Stomach smooth muscle (tissue), 2 donors: ENCODE data around the gene FTSJ3.

Experiments
- H3K27ac ChIP-seq: one replicate; pipeline ENCODE4 v1.7.0; 2013; ENCODE audit warnings: mild to moderate bottlenecking, low read length, inconsistent platforms
- H3K27me3 ChIP-seq, 2 donors: one replicate each; pipeline ENCODE4 v1.7.0; 2013; ENCODE audit warnings: low read length in 2 of 2; ENCODE audit not compliant: insufficient read depth in 2 of 2, control insufficient read depth in 1 of 2
- H3K36me3 ChIP-seq, 2 donors: one replicate each; pipeline ENCODE4 v1.7.0; 2013; ENCODE audit warnings: low read length in 2 of 2; ENCODE audit not compliant: control insufficient read depth in 2 of 2, insufficient read depth in 2 of 2
- H3K4me1 ChIP-seq: one replicate; pipeline ENCODE4 v1.7.0; 2013; ENCODE audit warnings: low read length; ENCODE audit not compliant: control insufficient read depth, insufficient read depth
- H3K4me3 ChIP-seq, 2 donors: one replicate each; pipeline ENCODE4 v1.7.0; 2013; ENCODE audit warnings: low read length in 2 of 2
- H3K9ac ChIP-seq, 2 donors: one replicate each; pipeline ENCODE4 v1.7.0; 2013; ENCODE audit warnings: low read length in 2 of 2, mild to moderate bottlenecking in 1 of 2
- H3K9me3 ChIP-seq, 2 donors: one replicate each; pipeline ENCODE4 v1.7.0; 2013; ENCODE audit warnings: low read length in 2 of 2; ENCODE audit not compliant: control insufficient read depth in 2 of 2
- donor health status: healthy.
- donor health status: Pancreatic carcinoma.

The FTSJ3 gene

DNA sequence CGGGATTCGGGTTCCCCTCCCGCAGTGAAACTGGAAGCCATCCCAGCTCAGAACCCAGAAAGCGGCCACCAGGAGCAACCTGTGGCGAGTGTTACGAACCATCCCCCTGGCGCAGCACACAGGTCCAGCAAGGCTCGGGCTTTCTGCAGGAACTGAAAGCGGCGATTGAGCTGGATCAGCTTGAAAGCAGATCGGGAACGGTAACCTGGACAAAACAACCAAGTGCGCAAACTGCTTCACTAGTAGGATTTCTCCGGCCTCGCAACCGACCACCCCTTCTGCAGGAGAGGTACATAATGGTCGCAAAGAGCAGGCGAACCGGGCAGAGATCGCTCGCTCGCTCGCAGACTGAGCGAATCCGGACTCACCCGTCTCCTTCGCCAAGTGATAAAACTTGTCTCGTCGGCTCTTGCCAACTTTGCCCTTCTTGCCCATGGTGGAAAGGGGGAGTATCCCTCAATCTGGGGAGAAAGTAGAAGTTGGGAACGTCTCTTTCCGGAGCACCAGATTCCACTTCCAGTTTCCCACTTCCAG, 928 bp downstream of the FTSJ3 start:
- H3K9ac ChIP-seq = peak overlapping the region; percentile 82 to 86
- peaks cover 30% of the 10 kb centered on the region for H3K4me1 ChIP-seq
- peak overlapping the region; percentile 87 for H3K27ac ChIP-seq
- peaks cover 63 to 64% of the 10 kb centered on the region in 2 donors for H3K36me3 ChIP-seq
- no peaks in the 10 kb centered on the region for H3K9me3 ChIP-seq
- H3K27me3 ChIP-seq = no peaks in the 10 kb centered on the region
- peak overlapping the region; percentile 85 to 96 for H3K4me3 ChIP-seq

DNA sequence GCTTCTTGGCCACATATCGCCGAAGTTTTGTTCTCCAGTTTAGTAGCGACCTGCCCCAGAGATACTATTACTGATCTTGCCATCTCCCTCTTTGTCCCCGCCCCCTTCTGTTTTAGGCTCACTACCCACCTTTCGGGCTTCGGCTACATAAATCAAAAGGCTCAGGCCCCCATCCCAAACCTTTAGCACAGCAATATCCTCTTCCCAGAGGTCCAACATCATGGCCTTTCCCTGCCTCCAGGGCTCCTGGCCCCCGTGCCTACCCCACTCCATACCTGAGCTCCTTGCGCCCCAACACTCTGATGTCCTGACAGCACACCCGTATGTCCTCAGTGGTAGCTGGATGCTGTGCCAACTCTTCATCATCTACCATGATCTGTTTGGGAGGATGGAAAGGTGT, 3.1 kb downstream of the FTSJ3 start:
- Histone ChIP-seq H3K27me3 (no peaks in the 10 kb centered on the region), H3K27ac (peak overlapping the region; percentile 18), H3K4me3 (no peak overlapping the region), H3K9me3 (no peaks in the 10 kb centered on the region), H3K9ac (no peak overlapping the region), H3K4me1 (peaks cover 29% of the 10 kb centered on the region), H3K36me3 (peaks cover 53 to 57% of the 10 kb centered on the region in 2 donors)

DNA sequence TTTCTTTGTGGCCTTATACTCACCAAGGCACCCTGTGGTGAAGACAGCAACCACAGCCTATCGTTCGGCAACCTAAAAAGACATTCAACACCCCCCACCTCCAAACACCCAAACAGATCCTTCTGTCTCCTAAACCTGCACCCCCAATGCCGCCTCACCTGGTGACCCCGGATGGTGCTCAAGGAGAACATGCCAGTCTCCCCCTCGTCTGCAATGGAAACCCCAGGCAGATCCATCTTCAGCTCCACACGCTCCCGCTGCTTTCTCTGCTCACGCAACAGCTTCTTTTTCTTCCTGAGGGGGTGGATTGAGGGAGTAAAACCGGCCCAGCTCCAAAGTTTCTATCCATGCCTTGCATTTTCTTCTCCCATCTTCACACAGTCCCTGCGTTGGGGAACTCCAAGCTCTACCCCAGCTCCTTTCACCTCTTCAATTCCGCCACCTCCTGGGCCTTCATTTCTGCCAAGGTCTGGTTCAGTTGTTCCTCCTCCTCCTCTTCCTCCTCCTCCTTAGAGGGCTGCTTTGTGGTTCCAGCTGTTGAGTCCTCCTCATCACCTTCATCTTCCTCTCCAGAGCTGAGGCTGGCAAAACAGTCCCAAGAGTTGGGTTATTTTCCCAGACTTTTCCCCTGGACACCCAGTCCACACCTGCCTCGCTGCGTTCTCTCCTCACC, 3.7 kb downstream of the FTSJ3 start:
- H3K4me1 ChIP-seq = peaks cover 26% of the 10 kb centered on the region
- H3K9ac ChIP-seq = no peak overlapping the region
- H3K36me3 ChIP-seq = peaks cover 54 to 57% of the 10 kb centered on the region in 2 donors
- H3K27ac ChIP-seq = no peak overlapping the region
- no peaks in the 10 kb centered on the region for H3K9me3 ChIP-seq
- H3K27me3 ChIP-seq = no peaks in the 10 kb centered on the region
- H3K4me3 ChIP-seq = no peak overlapping the region

DNA sequence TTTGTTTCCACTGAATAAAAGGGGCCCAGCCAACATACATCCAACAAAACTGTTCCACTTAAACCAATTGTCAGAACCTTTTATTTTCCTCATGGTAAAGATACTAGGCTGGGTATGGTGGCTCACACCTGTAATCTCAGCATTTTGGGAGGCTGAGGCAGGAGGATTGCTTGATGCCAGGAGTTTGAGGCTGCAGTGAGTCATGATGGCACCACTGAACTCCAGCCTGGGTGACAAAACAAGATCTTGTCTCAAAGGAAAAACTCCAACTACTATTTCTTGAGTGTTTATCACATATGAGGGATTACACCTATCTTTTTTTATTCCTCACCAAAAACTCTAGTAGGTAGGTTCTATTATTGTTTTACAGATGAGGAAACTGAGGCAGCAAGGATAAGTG, 4.9 kb downstream of the FTSJ3 start:
- Histone ChIP-seq H3K36me3 (peaks cover 62 to 69% of the 10 kb centered on the region in 2 donors), H3K9me3 (no peaks in the 10 kb centered on the region), H3K4me3 (no peak overlapping the region), H3K27ac (no peak overlapping the region), H3K27me3 (no peaks in the 10 kb centered on the region), H3K4me1 (peaks cover 16% of the 10 kb centered on the region), H3K9ac (no peak overlapping the region)

DNA sequence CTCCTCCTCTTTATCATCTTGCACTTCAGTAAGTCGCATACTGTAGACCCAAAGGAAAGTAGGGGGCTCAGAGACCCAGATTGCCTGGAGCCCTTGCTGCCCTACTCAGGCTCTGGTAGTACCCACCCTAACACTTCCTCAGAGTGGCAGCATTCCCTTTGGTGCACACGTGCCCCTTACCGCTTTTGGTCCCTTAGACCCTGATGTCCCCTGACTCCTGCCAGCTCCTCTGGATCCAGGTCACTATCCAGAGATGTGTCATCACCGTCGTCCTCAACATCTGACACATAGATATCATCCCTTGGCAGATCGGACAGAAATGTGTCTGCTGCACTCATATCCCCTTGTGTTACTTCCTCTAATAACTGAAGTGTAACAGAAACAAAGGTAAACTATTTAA, 5.7 kb downstream of the FTSJ3 start:
- no peaks in the 10 kb centered on the region for H3K9me3 ChIP-seq
- no peak overlapping the region for H3K4me3 ChIP-seq
- H3K27ac ChIP-seq = no peak overlapping the region

DNA sequence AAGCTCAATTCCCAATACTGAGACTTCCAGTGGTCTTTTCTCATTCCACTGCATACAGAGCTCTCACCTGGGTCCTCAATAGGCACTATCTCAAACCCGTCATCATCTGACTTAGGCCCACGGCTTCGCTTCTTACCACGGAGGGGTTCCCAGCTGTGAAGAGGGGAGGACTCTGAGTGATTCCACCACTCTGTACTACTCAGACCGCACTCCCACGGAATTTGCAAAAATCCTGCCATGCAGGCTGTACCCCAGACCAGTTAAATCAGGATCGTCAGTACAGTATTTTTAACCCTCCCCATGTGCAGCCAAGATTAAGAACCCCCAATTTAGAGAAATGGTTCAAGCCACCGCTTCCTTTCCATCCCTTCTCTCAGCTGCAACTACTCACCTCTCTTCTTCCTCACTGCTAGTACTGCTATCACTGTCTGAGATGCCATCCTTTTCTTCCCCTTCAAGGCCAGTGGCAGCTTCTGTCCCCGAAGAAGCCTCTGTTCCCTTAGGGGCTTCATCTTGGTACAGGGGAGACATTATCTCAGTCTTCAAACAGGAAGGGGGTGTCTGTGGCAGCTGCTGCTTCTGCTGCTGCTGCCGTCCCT, 6.4 kb downstream of the FTSJ3 start:
- H3K4me1 ChIP-seq = peaks cover 8% of the 10 kb centered on the region
- H3K36me3 ChIP-seq = peaks cover 76 to 78% of the 10 kb centered on the region in 2 donors
- H3K27me3 ChIP-seq = no peaks in the 10 kb centered on the region
- H3K27ac ChIP-seq = no peak overlapping the region
- no peak overlapping the region for H3K4me3 ChIP-seq
- no peaks in the 10 kb centered on the region for H3K9me3 ChIP-seq
- H3K9ac ChIP-seq = no peak overlapping the region

More for the DNA sequence above, 5.7 kb downstream of the FTSJ3 start:
- Histone ChIP-seq H3K36me3 (peaks cover 69 to 73% of the 10 kb centered on the region in 2 donors), H3K4me1 (peaks cover 15% of the 10 kb centered on the region), H3K9ac (no peak overlapping the region), H3K27me3 (no peaks in the 10 kb centered on the region)

DNA sequence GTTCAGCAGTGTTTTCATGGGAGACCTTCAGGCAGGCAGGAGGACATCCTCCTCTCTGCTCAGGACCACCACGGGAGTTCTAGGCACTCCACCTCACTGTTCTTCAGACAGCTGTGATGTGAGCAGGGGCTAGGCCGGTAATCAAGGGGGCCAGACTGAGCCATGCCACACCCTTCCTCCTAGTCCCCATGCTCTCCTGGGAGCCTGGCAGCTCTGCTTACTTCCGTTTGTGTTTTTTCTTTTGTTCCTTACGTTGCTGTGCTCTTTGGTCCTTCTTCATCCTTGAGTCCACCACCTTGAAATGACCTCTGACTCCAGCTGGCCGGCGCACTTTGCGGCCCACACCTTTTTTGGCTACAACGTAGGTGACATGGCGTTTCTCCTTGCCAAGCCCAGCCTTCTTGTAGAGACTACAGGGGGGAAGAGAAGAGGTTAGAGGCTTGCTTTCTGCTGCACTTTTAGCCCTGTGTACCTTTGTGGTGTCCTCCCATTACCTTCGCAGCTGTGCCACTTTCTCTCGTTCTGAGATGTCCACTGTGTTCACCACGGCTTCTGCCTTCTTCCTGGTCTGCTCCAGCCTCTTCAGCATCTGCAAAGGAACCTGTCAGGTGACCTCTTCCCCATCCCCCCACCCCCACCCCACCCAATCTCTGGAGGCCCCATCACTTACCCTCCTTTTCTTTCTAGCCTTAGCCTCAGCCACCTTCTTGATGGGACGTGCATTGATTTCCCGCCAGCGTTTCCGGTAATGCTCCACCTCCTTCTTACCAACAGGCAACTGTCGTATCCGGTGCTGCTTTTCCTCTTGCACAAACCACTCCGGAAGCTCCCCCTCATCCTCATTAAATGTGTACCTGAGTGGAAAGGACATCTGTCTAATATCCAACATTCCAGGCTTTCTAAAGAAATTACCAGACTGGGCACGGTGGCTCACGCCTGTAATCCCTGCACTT, 7.6 kb downstream of the FTSJ3 start:
- Histone ChIP-seq H3K4me1 (no peaks in the 10 kb centered on the region), H3K36me3 (peaks cover 78 to 82% of the 10 kb centered on the region in 2 donors), H3K9me3 (no peaks in the 10 kb centered on the region), H3K27ac (no peak overlapping the region), H3K9ac (no peak overlapping the region), H3K27me3 (no peaks in the 10 kb centered on the region), H3K4me3 (no peak overlapping the region)

DNA sequence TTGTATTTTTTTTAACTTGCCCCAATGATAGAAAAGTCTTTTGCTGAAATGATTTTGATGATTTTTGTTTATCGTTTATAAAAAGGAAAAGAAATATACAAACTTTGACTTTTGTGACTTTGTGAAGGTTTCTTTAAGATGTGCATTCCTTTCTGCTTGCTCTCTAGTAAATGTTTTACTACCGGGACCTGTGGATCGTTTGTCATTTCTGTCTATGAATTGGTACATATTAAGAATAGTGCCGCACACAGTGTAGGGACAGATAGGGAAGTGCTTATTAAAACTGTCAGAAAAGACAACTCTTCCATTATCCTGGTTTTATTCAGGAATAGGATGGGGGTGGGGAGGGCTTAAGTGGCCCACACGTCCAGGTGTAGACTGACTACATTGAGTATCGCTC, 8.3 kb downstream of the FTSJ3 start:
- Histone ChIP-seq H3K4me3 (no peak overlapping the region), H3K4me1 (no peaks in the 10 kb centered on the region), H3K36me3 (peaks cover 76 to 78% of the 10 kb centered on the region in 2 donors), H3K9ac (no peak overlapping the region), H3K27me3 (no peaks in the 10 kb centered on the region), H3K9me3 (no peaks in the 10 kb centered on the region), H3K27ac (no peak overlapping the region)

DNA sequence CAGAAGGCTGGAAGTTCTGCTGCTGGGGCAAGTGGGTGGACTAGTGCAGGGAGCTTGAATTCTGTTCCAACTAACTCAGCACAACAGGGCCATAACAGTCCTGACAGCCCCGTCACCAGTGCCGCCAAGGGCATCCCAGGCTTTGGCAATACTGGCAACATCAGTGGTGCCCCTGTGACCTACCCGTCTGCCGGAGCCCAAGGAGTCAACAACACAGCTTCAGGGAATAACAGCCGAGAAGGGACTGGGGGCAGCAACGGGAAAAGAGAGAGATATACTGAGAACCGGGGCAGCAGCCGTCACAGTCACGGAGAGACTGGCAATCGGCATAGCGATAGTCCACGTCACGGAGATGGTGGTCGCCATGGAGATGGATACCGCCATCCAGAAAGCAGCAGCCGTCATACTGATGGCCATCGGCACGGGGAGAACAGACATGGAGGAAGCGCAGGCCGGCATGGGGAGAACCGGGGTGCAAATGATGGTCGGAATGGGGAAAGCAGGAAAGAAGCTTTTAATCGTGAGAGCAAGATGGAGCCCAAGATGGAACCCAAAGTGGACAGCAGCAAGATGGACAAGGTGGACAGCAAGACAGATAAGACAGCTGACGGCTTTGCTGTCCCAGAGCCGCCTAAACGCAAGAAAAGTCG, 9.6 kb downstream of the FTSJ3 start:
- Histone ChIP-seq H3K27ac (no peak overlapping the region), H3K36me3 (peaks cover 74 to 77% of the 10 kb centered on the region in 2 donors), H3K9me3 (no peaks in the 10 kb centered on the region), H3K4me3 (no peak overlapping the region), H3K9ac (no peak overlapping the region), H3K27me3 (no peaks in the 10 kb centered on the region), H3K4me1 (no peaks in the 10 kb centered on the region)

DNA sequence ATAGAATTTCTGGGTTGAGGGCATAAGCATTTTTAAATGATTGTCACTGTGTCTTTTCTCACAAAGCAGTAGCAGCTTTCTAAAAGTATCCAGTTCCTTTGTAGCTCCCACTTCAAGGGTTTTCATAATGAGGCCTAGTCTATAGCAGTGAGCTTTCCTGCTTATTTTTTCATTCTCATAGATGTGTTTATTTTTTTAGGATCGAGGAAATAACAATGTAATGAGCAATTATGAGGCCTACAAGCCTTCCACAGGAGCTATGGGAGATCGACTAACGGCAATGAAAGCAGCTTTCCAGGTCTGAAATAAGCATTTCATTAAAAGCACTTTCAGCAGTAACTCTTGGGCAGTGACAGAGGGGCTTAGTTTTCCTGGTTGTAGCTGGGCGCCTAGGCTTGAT, 10.8 kb downstream of the FTSJ3 start:
- H3K9me3 ChIP-seq = no peaks in the 10 kb centered on the region
- no peak overlapping the region for H3K27ac ChIP-seq
- no peak overlapping the region for H3K4me3 ChIP-seq
- no peaks in the 10 kb centered on the region for H3K27me3 ChIP-seq
- H3K9ac ChIP-seq = no peak overlapping the region
- peaks cover 73 to 74% of the 10 kb centered on the region in 2 donors for H3K36me3 ChIP-seq
- H3K4me1 ChIP-seq = no peaks in the 10 kb centered on the region
